Measurements from ENCODE around the gene NLGN1.

NLGN1 gene

DNA sequence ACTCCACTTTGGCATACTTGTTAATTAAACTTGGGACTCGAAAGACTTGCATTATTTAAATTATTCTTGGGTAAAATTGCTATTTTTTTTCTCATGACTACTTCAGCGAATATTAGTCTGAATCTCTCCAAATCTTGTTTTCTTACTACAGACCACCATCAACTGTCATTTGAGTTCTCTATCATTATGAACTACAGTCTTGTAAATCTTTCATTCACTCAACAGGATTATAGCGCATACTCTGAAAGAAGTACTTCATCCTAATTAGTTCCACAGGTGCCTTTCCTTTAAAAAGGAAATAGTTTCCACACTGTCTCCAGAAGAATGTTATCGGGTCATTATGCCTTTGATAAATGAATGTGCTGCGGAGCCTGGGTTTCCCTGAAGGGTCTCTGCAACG lies 149.5 kb downstream of the NLGN1 start:
- Histone ChIP-seq H3K27me3 (no peaks in the 10 kb centered on the region), H3K4me2 (no peak overlapping the region), H3K9ac (no peak overlapping the region), H3K36me3 (no peaks in the 10 kb centered on the region), H3K27ac (no peak overlapping the region), H3K4me3 (no peak overlapping the region), H3K9me3 (no peaks in the 10 kb centered on the region), H4K20me1 (no peaks in the 10 kb centered on the region), H3K4me1 (no peaks in the 10 kb centered on the region)
- TF ChIP-seq Cebpa-rat (IDR thresholded peaks at IDR 0.05) = no peak

DNA sequence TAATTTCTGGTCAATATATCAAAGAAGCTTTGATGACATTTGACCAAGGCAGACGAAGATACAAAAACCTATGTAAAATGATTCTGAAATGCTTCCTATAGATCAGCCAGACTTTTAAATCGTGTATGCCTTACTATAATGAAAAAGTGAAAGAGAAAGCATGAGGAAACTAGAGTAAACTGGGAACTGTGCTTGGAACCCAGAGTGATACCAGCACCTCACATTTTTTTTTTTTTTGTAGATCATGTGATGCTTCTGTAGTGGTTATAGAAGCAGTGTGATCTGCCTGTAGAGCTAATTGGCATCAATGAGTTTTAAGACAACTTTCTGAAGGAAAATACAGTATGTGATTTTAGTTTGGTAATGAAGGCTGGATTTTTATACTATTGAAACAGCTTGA lies 150.7 kb downstream of the NLGN1 start:
- Histone ChIP-seq H3K4me3 (no peak overlapping the region), H3K9ac (no peak overlapping the region), H3K9me3 (no peaks in the 10 kb centered on the region), H3K4me2 (no peak overlapping the region), H4K20me1 (no peaks in the 10 kb centered on the region), H3K36me3 (no peaks in the 10 kb centered on the region), H3K4me1 (no peaks in the 10 kb centered on the region), H3K27ac (no peak overlapping the region), H3K27me3 (no peaks in the 10 kb centered on the region)
- TF ChIP-seq Cebpa-rat (IDR thresholded peaks at IDR 0.05) = no peak

GRCh38 chr3:173552526-173552925 lies 155.0 kb downstream of the NLGN1 start:
- H4K20me1 ChIP-seq = no peaks in the 10 kb centered on the region
- no peak overlapping the region for H3K4me2 ChIP-seq
- no peaks in the 10 kb centered on the region for H3K4me1 ChIP-seq
- no peaks in the 10 kb centered on the region for H3K9me3 ChIP-seq
- no peak overlapping the region for H3K4me3 ChIP-seq
- no peaks in the 10 kb centered on the region for H3K27me3 ChIP-seq
- H3K36me3 ChIP-seq = no peaks in the 10 kb centered on the region
- no peak for TF ChIP-seq Cebpa-rat (IDR thresholded peaks at IDR 0.05)
- H3K9ac ChIP-seq = no peak overlapping the region
- no peak overlapping the region for H3K27ac ChIP-seq

GRCh38 chr3:173553635-173554280 lies 156.2 kb downstream of the NLGN1 start:
- Histone ChIP-seq H3K27me3 (no peaks in the 10 kb centered on the region), H3K4me3 (no peak overlapping the region), H3K36me3 (no peaks in the 10 kb centered on the region), H3K4me2 (no peak overlapping the region), H3K9me3 (no peaks in the 10 kb centered on the region), H4K20me1 (no peaks in the 10 kb centered on the region), H3K27ac (no peak overlapping the region), H3K4me1 (no peaks in the 10 kb centered on the region), H3K9ac (no peak overlapping the region)
- no peak for TF ChIP-seq Cebpa-rat (IDR thresholded peaks at IDR 0.05)

GRCh38 chr3:173556546-173556945 lies 159.0 kb downstream of the NLGN1 start:
- Histone ChIP-seq H3K9me3 (no peaks in the 10 kb centered on the region), H3K4me3 (no peak overlapping the region), H4K20me1 (no peaks in the 10 kb centered on the region), H3K9ac (no peak overlapping the region), H3K27ac (no peak overlapping the region), H3K36me3 (no peaks in the 10 kb centered on the region), H3K27me3 (no peaks in the 10 kb centered on the region), H3K4me1 (no peaks in the 10 kb centered on the region), H3K4me2 (no peak overlapping the region)
- no peak for TF ChIP-seq Cebpa-rat (IDR thresholded peaks at IDR 0.05)

GRCh38 chr3:173567997-173568396 lies 170.5 kb downstream of the NLGN1 start:
- Histone ChIP-seq H3K4me1 (no peaks in the 10 kb centered on the region), H4K20me1 (no peaks in the 10 kb centered on the region), H3K9ac (no peak overlapping the region), H3K27me3 (no peaks in the 10 kb centered on the region), H3K27ac (no peak overlapping the region), H3K9me3 (no peaks in the 10 kb centered on the region), H3K36me3 (no peaks in the 10 kb centered on the region), H3K4me2 (no peak overlapping the region), H3K4me3 (no peak overlapping the region)
- TF ChIP-seq Cebpa-rat (IDR thresholded peaks at IDR 0.05) = no peak

- H3K4me3 ChIP-seq = no peak overlapping the region
- H3K4me1 ChIP-seq = no peaks in the 10 kb centered on the region
Measured at GRCh38 chr3:173568623-173569022, 171.1 kb downstream of the NLGN1 start.

GRCh38 chr3:173583496-173583895 lies 186.0 kb downstream of the NLGN1 start:
- no peak overlapping the region for H3K27ac ChIP-seq
- no peak for TF ChIP-seq Cebpa-rat (IDR thresholded peaks at IDR 0.05)
- H4K20me1 ChIP-seq = no peaks in the 10 kb centered on the region
- no peaks in the 10 kb centered on the region for H3K4me1 ChIP-seq
- H3K27me3 ChIP-seq = peaks cover 20% of the 10 kb centered on the region
- H3K4me2 ChIP-seq = no peak overlapping the region
- H3K9me3 ChIP-seq = peaks cover 12% of the 10 kb centered on the region
- H3K36me3 ChIP-seq = no peaks in the 10 kb centered on the region
- no peak overlapping the region for H3K4me3 ChIP-seq
- H3K9ac ChIP-seq = no peak overlapping the region

More at GRCh38 chr3:173568623-173569022, 171.1 kb downstream of the NLGN1 start:
- no peak overlapping the region for H3K27ac ChIP-seq
- TF ChIP-seq Cebpa-rat (IDR thresholded peaks at IDR 0.05) = no peak
- H3K9ac ChIP-seq = no peak overlapping the region
- H3K36me3 ChIP-seq = no peaks in the 10 kb centered on the region
- no peaks in the 10 kb centered on the region for H3K9me3 ChIP-seq
- H4K20me1 ChIP-seq = no peaks in the 10 kb centered on the region
- H3K4me2 ChIP-seq = no peak overlapping the region
- H3K27me3 ChIP-seq = no peaks in the 10 kb centered on the region

DNA sequence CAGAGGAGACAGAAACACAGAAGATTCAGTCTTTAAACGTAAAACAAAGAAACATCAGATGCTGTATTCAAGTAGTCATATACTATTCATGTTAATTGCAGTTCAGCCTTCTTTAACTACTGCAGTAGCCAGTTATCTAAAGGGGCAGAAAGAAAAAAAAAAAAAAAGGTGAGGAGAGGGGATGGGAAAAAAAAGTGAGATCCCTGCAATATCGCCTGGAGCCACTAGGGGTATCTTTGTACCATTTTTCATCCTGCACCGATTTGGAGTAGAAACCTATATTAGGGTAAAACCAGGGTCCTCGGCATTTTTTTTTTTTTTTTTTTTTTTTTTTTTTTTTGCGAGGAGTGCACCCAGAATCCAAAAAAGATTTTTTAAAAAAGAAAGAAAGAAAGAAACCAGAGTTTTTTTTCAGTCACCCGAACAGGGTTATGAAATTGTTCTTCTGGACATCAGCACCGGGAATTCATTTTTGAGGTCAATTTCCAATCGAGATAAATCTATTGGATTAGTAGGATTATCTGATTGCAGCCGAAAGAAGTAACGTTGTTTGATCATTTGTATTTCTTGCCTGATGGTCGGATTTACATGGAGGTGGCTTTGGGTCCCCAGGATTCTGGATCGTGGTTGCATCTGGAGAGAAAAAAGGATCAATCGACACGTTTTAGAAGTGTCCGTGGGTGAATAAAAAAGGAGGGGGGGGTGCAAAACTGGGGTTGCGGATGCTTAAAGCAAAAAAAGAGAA lies 186.7 kb downstream of the NLGN1 start:
- peaks cover 20% of the 10 kb centered on the region for H3K27me3 ChIP-seq
- no peak for TF ChIP-seq Cebpa-rat (IDR thresholded peaks at IDR 0.05)
- no peaks in the 10 kb centered on the region for H3K4me1 ChIP-seq
- no peak overlapping the region for H3K4me2 ChIP-seq
- no peaks in the 10 kb centered on the region for H4K20me1 ChIP-seq
- H3K36me3 ChIP-seq = no peaks in the 10 kb centered on the region
- H3K9ac ChIP-seq = no peak overlapping the region
- no peak overlapping the region for H3K4me3 ChIP-seq
- peaks cover 12% of the 10 kb centered on the region for H3K9me3 ChIP-seq
- no peak overlapping the region for H3K27ac ChIP-seq

All from BLaER1 (cell line).